GM18511 (cell line): ENCODE data around the gene GBX1.
A peak's percentile ranks its signal among the peaks of the same experiment; 100 is the strongest.

Source experiments
- ATAC-seq: cut with Tn5 transposase; IDR thresholded peaks from one replicate; pipeline ENCODE4 v1.9.1; 2021; ENCODE audit warnings: mild to moderate bottlenecking, moderate library complexity; ENCODE audit not compliant: unreplicated experiment

Gene GBX1

GRCh38 chr7:151129117-151129959, 38.2 kb downstream of the GBX1 start:
- ATAC-seq = no peak

DNA sequence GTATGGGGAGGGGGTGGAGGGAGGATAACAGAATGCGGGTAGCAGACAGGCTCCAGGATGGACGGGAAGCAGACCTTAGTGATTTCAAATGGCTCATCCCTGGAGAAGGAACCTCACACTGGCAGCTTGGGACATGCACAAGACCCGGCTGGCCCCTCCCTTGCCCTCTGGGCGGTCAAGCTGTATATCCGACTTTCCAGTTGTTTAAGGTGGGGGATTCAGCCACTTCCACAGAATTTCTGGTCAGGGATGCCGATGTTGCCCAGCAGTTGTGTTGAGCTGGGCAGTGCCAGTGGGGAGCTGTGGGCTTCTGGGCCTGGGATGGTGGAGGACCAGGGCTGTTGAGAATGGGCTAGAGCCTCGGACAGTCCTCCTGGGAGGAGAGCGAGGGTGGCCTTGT, 38.8 kb downstream of the GBX1 start:
- ATAC-seq = no peak

- no peak for ATAC-seq
These were observed 39.4 kb downstream of the GBX1 start for GRCh38 chr7:151128144-151128543.

- no peak for ATAC-seq
These were observed 40.9 kb downstream of the GBX1 start for GRCh38 chr7:151126491-151127137.

DNA sequence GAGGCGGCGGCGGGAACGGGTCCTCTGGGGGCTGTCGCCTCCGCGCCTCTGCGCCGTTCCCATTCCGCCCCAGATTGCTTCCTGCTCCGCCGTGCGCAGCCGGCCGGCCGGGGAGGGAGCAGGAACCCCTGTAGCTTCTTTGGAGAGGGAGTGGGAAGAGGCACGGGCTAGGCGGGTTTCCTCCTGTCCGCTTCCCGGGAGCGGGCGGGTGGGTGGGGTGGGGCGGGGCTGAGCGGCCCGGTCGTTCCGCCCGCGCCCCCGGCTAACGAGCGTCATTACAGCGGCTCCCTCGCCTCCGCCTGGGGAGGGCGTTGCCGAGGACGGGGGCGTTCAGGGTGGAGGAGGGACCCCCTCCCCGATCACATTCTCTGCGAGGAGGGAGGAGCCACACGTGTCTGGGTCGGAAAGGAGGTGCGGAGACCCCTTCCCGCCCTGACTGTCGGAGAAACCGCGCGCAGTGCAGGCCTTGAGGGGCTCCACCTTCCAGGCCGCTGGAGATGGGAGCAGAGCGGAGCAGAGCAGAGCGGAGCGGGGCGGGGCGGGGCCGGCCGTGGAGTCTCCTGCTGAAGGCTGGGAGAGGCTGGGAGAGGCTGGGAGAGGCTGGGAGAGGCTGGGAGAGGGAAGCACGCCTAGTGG, 41.5 kb downstream of the GBX1 start:
- ATAC-seq = no peak

GRCh38 chr7:151125470-151125845, 42.0 kb downstream of the GBX1 start:
- no peak for ATAC-seq

- no peak for ATAC-seq
These were observed 42.5 kb downstream of the GBX1 start for GRCh38 chr7:151124899-151125399.

DNA sequence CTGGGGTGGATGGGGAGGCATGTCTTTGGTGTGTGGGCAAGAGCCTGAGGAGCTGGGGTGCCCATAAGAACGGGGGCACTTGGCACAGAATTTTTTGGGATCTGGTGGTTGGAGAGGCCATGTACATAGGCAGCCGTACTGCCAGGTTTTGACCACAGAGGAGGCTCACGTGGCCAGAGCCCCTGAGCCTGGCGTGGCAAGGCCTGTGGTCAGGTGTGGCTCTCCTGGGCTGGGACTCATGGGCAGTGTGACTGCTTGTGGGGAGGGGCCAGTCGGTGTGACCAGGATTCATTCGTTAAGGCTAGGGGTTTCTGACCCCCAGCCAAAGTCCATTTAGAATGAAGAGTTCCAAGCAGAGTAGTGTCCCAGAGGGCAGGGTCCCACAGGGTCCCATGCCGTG, 43.0 kb downstream of the GBX1 start:
- ATAC-seq = no peak

DNA sequence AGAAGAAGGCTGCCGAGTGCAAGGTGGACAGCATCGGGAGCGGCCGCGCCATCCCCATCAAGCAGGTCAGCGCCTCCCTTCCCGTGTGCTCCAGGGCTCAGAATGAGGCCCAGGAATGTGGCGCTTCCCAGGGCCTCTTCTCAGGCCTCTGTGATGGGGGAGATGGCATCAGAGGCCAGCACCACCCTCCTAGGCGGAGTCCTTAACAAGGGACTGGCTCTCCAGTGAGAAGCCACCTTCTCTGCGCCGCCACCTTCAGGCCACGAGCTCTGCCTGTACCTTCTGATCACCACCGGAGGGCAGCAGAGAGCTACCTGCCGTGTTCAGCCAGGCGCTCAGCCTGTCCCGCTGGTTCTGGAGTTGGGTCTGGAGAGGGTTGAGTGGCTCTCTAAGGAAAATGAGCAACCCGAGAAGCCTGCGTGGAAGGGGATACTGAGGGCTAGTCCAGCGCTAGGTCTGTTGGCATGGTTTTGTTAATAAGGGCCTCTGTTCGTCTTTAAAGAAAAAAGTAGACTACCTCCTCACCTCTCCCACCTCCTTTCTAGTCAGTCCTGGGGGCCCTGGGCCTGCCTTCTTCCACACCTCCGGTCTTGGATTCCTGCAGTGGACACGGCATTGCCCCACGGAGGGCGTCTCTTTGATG, 43.6 kb downstream of the GBX1 start:
- ATAC-seq = peak; percentile 93

GRCh38 chr7:151123158-151123821, 44.2 kb downstream of the GBX1 start:
- ATAC-seq = no peak

- ATAC-seq = no peak
These were observed 44.7 kb downstream of the GBX1 start for GRCh38 chr7:151122796-151123157.

GRCh38 chr7:151122276-151122675, 45.2 kb downstream of the GBX1 start:
- ATAC-seq = no peak

GRCh38 chr7:151121380-151122170, 45.9 kb downstream of the GBX1 start:
- no peak for ATAC-seq

DNA sequence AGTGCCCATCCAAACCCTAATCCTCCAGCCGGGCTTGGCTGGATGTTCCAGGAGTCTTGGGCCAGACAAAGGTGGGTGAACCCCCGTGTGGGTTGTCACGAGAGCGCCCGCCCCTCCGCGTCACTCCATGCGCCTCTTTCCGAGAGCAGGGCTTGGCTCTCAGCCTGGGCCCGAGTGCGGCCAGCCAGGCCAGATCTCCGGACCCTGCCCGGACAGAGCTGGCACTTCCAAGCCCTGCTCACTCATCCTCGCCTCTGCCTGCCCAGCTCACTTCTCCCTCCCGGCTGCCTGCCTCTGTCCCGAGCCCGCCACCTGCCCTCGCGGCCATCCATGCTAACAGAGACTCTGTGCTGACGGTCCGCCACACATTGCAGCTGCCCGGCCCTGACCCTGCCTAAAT, 46.6 kb downstream of the GBX1 start:
- no peak for ATAC-seq

DNA sequence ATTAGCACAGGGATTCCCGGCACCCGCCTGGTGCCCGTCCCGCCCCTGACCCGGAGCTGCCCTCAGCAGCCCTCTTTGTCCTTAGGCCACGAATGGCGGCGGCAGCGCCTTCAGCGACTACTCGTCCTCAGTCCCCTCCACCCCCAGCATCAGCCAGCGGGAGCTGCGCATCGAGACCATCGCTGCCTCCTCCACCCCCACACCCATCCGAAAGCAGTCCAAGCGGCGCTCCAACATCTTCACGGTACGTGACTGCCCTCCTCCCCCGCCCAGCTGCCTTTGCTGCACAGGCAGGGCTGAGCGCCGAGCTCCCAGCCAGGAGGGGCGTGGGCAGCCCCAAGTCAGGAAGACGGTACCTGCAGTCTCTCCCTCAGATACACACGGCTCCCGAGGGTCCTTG, 47.6 kb downstream of the GBX1 start:
- no peak for ATAC-seq

- ATAC-seq = no peak
These were observed 48.5 kb downstream of the GBX1 start for GRCh38 chr7:151119055-151119415.

- ATAC-seq = no peak
These were observed 49.1 kb downstream of the GBX1 start for GRCh38 chr7:151118108-151119054.

GRCh38 chr7:151117565-151117964, 49.9 kb downstream of the GBX1 start:
- no peak for ATAC-seq
